ENCODE measurements around the gene C1orf105.

Gene C1orf105

DNA sequence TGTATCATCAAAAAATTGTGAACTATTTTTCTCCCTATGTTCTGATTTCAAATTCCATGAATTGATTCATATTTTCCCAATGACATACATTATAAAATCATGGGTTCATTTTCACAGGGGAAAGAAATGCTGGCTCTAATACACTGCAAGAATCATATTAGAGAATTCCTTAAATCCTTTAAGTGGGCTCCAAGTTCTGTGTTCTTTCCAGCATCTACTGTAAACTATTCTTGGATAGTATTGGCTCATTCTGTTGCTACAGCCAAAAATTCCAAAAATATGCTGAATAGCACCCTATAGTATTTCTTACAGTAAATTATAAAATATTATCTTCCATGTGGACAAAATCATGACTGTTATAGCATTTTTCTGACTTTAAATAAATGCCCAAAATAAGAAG, 19.0 kb upstream of the C1orf105 start:
- H2AK5ac ChIP-seq (ENCODE audit: low read length, severe bottlenecking): no peak overlapping the region
- no peaks in the 10 kb centered on the region for H3K36me3 ChIP-seq (ENCODE audit: control insufficient read depth in 1 of 2, insufficient read depth in 2 of 2, low read depth in 1 of 2, low read length in 2 of 2)
- no peak overlapping the region for H3K14ac ChIP-seq (ENCODE audit: low read length in 2 of 2)
- H3K4ac ChIP-seq (ENCODE audit: low read depth in 1 of 2, low read length in 2 of 2): no peak overlapping the region
- H3K23ac ChIP-seq (ENCODE audit: low read length in 2 of 2): no peak overlapping the region
- no peaks in the 10 kb centered on the region for H3K9me3 ChIP-seq (ENCODE audit: control insufficient read depth, low read length)
- H3K27me3 ChIP-seq (ENCODE audit: control insufficient read depth in 1 of 2, insufficient read depth in 1 of 2, low read length in 2 of 2): no peaks in the 10 kb centered on the region
- H3K4me1 ChIP-seq (ENCODE audit: control insufficient read depth, insufficient read depth, low read depth, low read length): peaks cover 2% of the 10 kb centered on the region
- no peak overlapping the region for H3K4me2 ChIP-seq (ENCODE audit: low read length, poor library complexity, severe bottlenecking)
- H2BK5ac ChIP-seq (ENCODE audit: low read depth, low read length, poor library complexity, severe bottlenecking): no peak overlapping the region
- H3K4me3 ChIP-seq (ENCODE audit: insufficient read depth in 1 of 2, low read depth in 1 of 2, low read length in 2 of 2): no peak overlapping the region
- H2BK120ac ChIP-seq (ENCODE audit: low read depth, low read length): no peak overlapping the region
- no peak overlapping the region for H3K18ac ChIP-seq (ENCODE audit: low read depth in 1 of 2, low read length in 2 of 2)
- no peak overlapping the region for H2AFZ ChIP-seq (ENCODE audit: low read depth, low read length)
- no peak overlapping the region for H3K27ac ChIP-seq (ENCODE audit: low read length, poor library complexity, severe bottlenecking)
- no peak overlapping the region for H2BK12ac ChIP-seq (ENCODE audit: low read length in 2 of 2)
- DNase-seq: no peak
- no peak overlapping the region for H4K8ac ChIP-seq (ENCODE audit: low read length)
- no peak overlapping the region for H3K9ac ChIP-seq (ENCODE audit: low read length)
- H2BK15ac ChIP-seq (ENCODE audit: low read depth, poor library complexity, severe bottlenecking): no peak overlapping the region
- peaks cover 2% of the 10 kb centered on the region for H3K79me1 ChIP-seq (replicated peaks; ENCODE audit: low read length, poor library complexity, severe bottlenecking)
- H4K91ac ChIP-seq (ENCODE audit: low read length): no peak overlapping the region

DNA sequence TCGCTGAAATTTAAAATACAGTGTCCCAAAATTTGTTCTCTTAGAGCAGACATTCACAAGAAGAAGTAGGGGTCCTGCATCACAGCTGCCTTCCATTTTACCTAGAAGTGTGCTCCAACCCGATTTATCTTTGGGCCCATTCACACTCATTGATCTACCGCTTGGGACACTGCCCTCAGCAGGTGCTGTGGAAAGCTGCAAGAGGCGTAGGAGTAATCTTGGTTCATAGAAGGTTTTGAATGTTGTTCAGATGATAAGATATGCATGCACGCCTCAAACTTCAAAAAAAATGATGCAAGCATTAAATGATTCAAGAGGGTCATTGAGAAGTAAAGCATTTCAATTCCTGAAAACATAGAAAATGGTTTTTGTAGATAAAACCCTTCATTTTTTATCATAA, 18.6 kb upstream of the C1orf105 start:
- Histone ChIP-seq H2BK12ac (ENCODE audit: low read length in 2 of 2) (no peak overlapping the region), H4K91ac (ENCODE audit: low read length) (peak overlapping the region; percentile 75), H3K4ac (ENCODE audit: low read depth in 1 of 2, low read length in 2 of 2) (no peak overlapping the region), H3K27ac (ENCODE audit: low read length, poor library complexity, severe bottlenecking) (no peak overlapping the region), H2AK5ac (ENCODE audit: low read length, severe bottlenecking) (no peak overlapping the region), H3K14ac (ENCODE audit: low read length in 2 of 2) (no peak overlapping the region), H3K9ac (ENCODE audit: low read length) (no peak overlapping the region), H3K4me1 (ENCODE audit: control insufficient read depth, insufficient read depth, low read depth, low read length) (peaks cover 2% of the 10 kb centered on the region), H2BK15ac (ENCODE audit: low read depth, poor library complexity, severe bottlenecking) (no peak overlapping the region), H3K18ac (ENCODE audit: low read depth in 1 of 2, low read length in 2 of 2) (peak overlapping the region in 1 of 2 experiments; percentile 63), H2BK5ac (ENCODE audit: low read depth, low read length, poor library complexity, severe bottlenecking) (no peak overlapping the region), H3K36me3 (ENCODE audit: control insufficient read depth in 1 of 2, insufficient read depth in 2 of 2, low read depth in 1 of 2, low read length in 2 of 2) (no peaks in the 10 kb centered on the region), H3K4me2 (ENCODE audit: low read length, poor library complexity, severe bottlenecking) (no peak overlapping the region), H2BK120ac (ENCODE audit: low read depth, low read length) (no peak overlapping the region), H4K8ac (ENCODE audit: low read length) (no peak overlapping the region), H2AFZ (ENCODE audit: low read depth, low read length) (no peak overlapping the region), H3K4me3 (ENCODE audit: insufficient read depth in 1 of 2, low read depth in 1 of 2, low read length in 2 of 2) (no peak overlapping the region), H3K9me3 (ENCODE audit: control insufficient read depth, low read length) (no peaks in the 10 kb centered on the region), H3K23ac (ENCODE audit: low read length in 2 of 2) (no peak overlapping the region), H3K79me1 (replicated peaks; ENCODE audit: low read length, poor library complexity, severe bottlenecking) (peaks cover 2% of the 10 kb centered on the region), H3K27me3 (ENCODE audit: control insufficient read depth in 1 of 2, insufficient read depth in 1 of 2, low read length in 2 of 2) (no peaks in the 10 kb centered on the region)
- WGBS: 80% methylated on average over 5 of the region's 5 CpGs
- no peak for DNase-seq

DNA sequence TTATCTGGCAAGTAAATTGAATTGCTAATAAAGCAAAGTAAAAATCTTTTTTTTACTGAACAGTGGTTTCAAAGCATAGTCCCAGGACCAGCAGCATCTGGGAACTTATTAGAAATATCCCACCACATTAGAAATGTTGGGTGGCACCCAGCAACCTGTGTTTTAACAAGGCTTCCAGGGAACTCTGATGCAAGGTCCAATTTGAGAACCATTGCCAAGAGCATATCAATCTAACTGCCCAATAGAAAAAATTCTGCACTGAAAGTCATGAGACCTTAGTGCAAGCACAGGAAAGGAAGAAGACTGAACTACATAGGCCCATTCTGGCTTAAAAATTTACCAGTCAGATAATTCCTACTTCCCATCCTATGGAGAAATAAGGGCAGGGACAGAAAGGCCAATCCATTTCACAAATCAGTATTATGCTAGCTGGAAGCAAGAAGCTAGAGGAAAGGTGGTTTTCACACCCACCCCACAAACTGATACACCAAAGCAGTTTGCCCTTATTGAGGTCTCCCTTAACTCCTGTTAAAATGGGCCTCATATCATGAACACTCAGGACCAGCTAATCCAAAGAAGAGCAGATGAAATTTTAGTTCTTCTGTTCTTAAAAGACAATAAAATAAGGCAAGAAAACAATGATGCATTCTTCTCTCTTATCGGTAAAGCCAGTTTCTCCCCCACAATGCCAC, 17.5 kb upstream of the C1orf105 start:
- no peak overlapping the region for H2BK12ac ChIP-seq (ENCODE audit: low read length in 2 of 2)
- 100% methylated on average over 1 of the region's 1 CpG for WGBS
- no peaks in the 10 kb centered on the region for H3K27me3 ChIP-seq (ENCODE audit: control insufficient read depth in 1 of 2, insufficient read depth in 1 of 2, low read length in 2 of 2)
- no peaks in the 10 kb centered on the region for H3K36me3 ChIP-seq (ENCODE audit: control insufficient read depth in 1 of 2, insufficient read depth in 2 of 2, low read depth in 1 of 2, low read length in 2 of 2)
- H3K27ac ChIP-seq (ENCODE audit: low read length, poor library complexity, severe bottlenecking): no peak overlapping the region
- H3K14ac ChIP-seq (ENCODE audit: low read length in 2 of 2): no peak overlapping the region
- peaks cover 2% of the 10 kb centered on the region for H3K79me1 ChIP-seq (replicated peaks; ENCODE audit: low read length, poor library complexity, severe bottlenecking)
- no peak overlapping the region for H4K8ac ChIP-seq (ENCODE audit: low read length)
- peaks cover 2% of the 10 kb centered on the region for H3K4me1 ChIP-seq (ENCODE audit: control insufficient read depth, insufficient read depth, low read depth, low read length)
- no peak for DNase-seq
- no peak overlapping the region for H2BK120ac ChIP-seq (ENCODE audit: low read depth, low read length)
- H2AFZ ChIP-seq (ENCODE audit: low read depth, low read length): no peak overlapping the region
- no peak overlapping the region for H3K23ac ChIP-seq (ENCODE audit: low read length in 2 of 2)
- no peak overlapping the region for H3K18ac ChIP-seq (ENCODE audit: low read depth in 1 of 2, low read length in 2 of 2)
- no peak overlapping the region for H3K4me2 ChIP-seq (ENCODE audit: low read length, poor library complexity, severe bottlenecking)
- no peak overlapping the region for H2BK5ac ChIP-seq (ENCODE audit: low read depth, low read length, poor library complexity, severe bottlenecking)
- no peak overlapping the region for H3K4me3 ChIP-seq (ENCODE audit: insufficient read depth in 1 of 2, low read depth in 1 of 2, low read length in 2 of 2)
- peak overlapping the region; percentile 73 for H2AK5ac ChIP-seq (ENCODE audit: low read length, severe bottlenecking)
- H3K9me3 ChIP-seq (ENCODE audit: control insufficient read depth, low read length): no peaks in the 10 kb centered on the region
- no peak overlapping the region for H3K9ac ChIP-seq (ENCODE audit: low read length)
- H3K4ac ChIP-seq (ENCODE audit: low read depth in 1 of 2, low read length in 2 of 2): no peak overlapping the region
- no peak overlapping the region for H2BK15ac ChIP-seq (ENCODE audit: low read depth, poor library complexity, severe bottlenecking)
- no peak overlapping the region for H4K91ac ChIP-seq (ENCODE audit: low read length)

DNA sequence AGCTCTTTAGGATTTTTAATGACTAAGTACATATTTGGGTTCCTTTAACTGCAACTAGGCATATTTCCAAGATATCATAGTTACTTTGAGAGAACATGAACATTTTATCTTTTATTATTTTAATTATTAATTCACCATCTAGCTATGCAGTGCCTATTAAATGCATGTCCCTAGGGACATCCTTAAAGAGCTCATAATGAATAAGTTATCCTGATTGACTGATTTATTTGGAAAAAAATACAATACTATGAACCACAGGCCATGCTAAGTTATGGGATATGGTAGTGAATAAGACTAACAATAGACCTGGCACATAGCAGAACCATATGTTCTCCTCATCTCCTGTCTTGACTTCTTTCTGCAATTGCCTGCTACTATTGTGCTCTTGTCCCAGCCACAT, 16.4 kb upstream of the C1orf105 start:
- Histone ChIP-seq H3K4me1 (ENCODE audit: control insufficient read depth, insufficient read depth, low read depth, low read length) (peaks cover 2% of the 10 kb centered on the region), H3K4me3 (ENCODE audit: insufficient read depth in 1 of 2, low read depth in 1 of 2, low read length in 2 of 2) (no peak overlapping the region), H3K4ac (ENCODE audit: low read depth in 1 of 2, low read length in 2 of 2) (no peak overlapping the region), H2BK5ac (ENCODE audit: low read depth, low read length, poor library complexity, severe bottlenecking) (no peak overlapping the region), H2AK5ac (ENCODE audit: low read length, severe bottlenecking) (no peak overlapping the region), H2BK120ac (ENCODE audit: low read depth, low read length) (no peak overlapping the region), H3K27me3 (ENCODE audit: control insufficient read depth in 1 of 2, insufficient read depth in 1 of 2, low read length in 2 of 2) (no peaks in the 10 kb centered on the region), H4K91ac (ENCODE audit: low read length) (no peak overlapping the region), H3K4me2 (ENCODE audit: low read length, poor library complexity, severe bottlenecking) (no peak overlapping the region), H3K27ac (ENCODE audit: low read length, poor library complexity, severe bottlenecking) (no peak overlapping the region), H2AFZ (ENCODE audit: low read depth, low read length) (no peak overlapping the region), H3K9ac (ENCODE audit: low read length) (no peak overlapping the region), H2BK15ac (ENCODE audit: low read depth, poor library complexity, severe bottlenecking) (no peak overlapping the region), H3K79me1 (replicated peaks; ENCODE audit: low read length, poor library complexity, severe bottlenecking) (peaks cover 2% of the 10 kb centered on the region), H3K9me3 (ENCODE audit: control insufficient read depth, low read length) (no peaks in the 10 kb centered on the region), H3K36me3 (ENCODE audit: control insufficient read depth in 1 of 2, insufficient read depth in 2 of 2, low read depth in 1 of 2, low read length in 2 of 2) (no peaks in the 10 kb centered on the region), H2BK12ac (ENCODE audit: low read length in 2 of 2) (no peak overlapping the region), H4K8ac (ENCODE audit: low read length) (no peak overlapping the region), H3K23ac (ENCODE audit: low read length in 2 of 2) (no peak overlapping the region), H3K14ac (ENCODE audit: low read length in 2 of 2) (no peak overlapping the region), H3K18ac (ENCODE audit: low read depth in 1 of 2, low read length in 2 of 2) (no peak overlapping the region)
- no peak for DNase-seq

Measured in mesenchymal stem cell (in vitro differentiated cells and primary cell).